ENCODE results near the gene RFFL.
"Not testable (repeated sequence)": the region's sequence is repeated elsewhere in the genome, so short reads cannot be mapped to it uniquely, and the experiment has no call there.

Gene RFFL

GRCh38 chr17:35063514-35064223, at the start of gene RFFL:
Gene RFFL, minus strand, starts transcription at chr17:35063707. Its CDS starts 37,154 bp downstream, at chr17:35026553.
- DNase-seq (ENCODE audit: low read depth in 2 of 2), result peak; percentile 78 to 84

GRCh38 chr17:35110791-35111190, 47.3 kb upstream of the RFFL start:
- DNase-seq (ENCODE audit: low read depth in 2 of 2), result not testable (repeated sequence)

GRCh38 chr17:35104844-35105450, 41.4 kb upstream of the RFFL start:
- no peak for DNase-seq (ENCODE audit: low read depth in 2 of 2)

- no peak for DNase-seq (ENCODE audit: low read depth in 2 of 2)
Measured at GRCh38 chr17:35103271-35103670, 39.8 kb upstream of the RFFL start.

GRCh38 chr17:35101725-35102124, 38.2 kb upstream of the RFFL start:
- DNase-seq (ENCODE audit: low read depth in 2 of 2), result no peak

GRCh38 chr17:35101036-35101435, 37.5 kb upstream of the RFFL start:
- no peak for DNase-seq (ENCODE audit: low read depth in 2 of 2)

GRCh38 chr17:35099908-35100307, 36.4 kb upstream of the RFFL start:
- no peak for DNase-seq (ENCODE audit: low read depth in 2 of 2)

GRCh38 chr17:35097776-35098175, 34.3 kb upstream of the RFFL start:
- DNase-seq (ENCODE audit: low read depth in 2 of 2), result no peak

- DNase-seq (ENCODE audit: low read depth in 2 of 2), result no peak
Measured at GRCh38 chr17:35095741-35096140, 32.2 kb upstream of the RFFL start.

- DNase-seq (ENCODE audit: low read depth in 2 of 2), result no peak
Measured at GRCh38 chr17:35094902-35095301, 31.4 kb upstream of the RFFL start.

- DNase-seq (ENCODE audit: low read depth in 2 of 2), result not testable (repeated sequence)
Measured at GRCh38 chr17:35090707-35091106, 27.2 kb upstream of the RFFL start.

- DNase-seq (ENCODE audit: low read depth in 2 of 2), result peak; percentile 40 to 48
Measured at GRCh38 chr17:35089586-35090296, 26.2 kb upstream of the RFFL start.

GRCh38 chr17:35088881-35089585, 25.5 kb upstream of the RFFL start:
- peak; percentile 75 to 86 for DNase-seq (ENCODE audit: low read depth in 2 of 2)

GRCh38 chr17:35088356-35088880, 24.9 kb upstream of the RFFL start:
- DNase-seq (ENCODE audit: low read depth in 2 of 2), result no peak

- peak in 1 of 2 donors; percentile 7 for DNase-seq (ENCODE audit: low read depth in 2 of 2)
Measured at GRCh38 chr17:35087731-35088355, 24.3 kb upstream of the RFFL start.

- no peak for DNase-seq (ENCODE audit: low read depth in 2 of 2)
Measured at GRCh38 chr17:35086931-35087573, 23.5 kb upstream of the RFFL start.

- DNase-seq (ENCODE audit: low read depth in 2 of 2), result no peak
Measured at GRCh38 chr17:35086164-35086563, 22.7 kb upstream of the RFFL start.

GRCh38 chr17:35084987-35085386, 21.5 kb upstream of the RFFL start:
- DNase-seq (ENCODE audit: low read depth in 2 of 2), result no peak

GRCh38 chr17:35083071-35083470, 19.6 kb upstream of the RFFL start:
- DNase-seq (ENCODE audit: low read depth in 2 of 2), result no peak

GRCh38 chr17:35082073-35082657, 18.7 kb upstream of the RFFL start:
- DNase-seq (ENCODE audit: low read depth in 2 of 2), result no peak

GRCh38 chr17:35081638-35082037, 18.1 kb upstream of the RFFL start:
- DNase-seq (ENCODE audit: low read depth in 2 of 2), result no peak

Data from stimulated activated CD8-positive, alpha-beta memory T cell treated with anti-CD3 and anti-CD28 coated beads, Interleukin-7, amount 100 ng/mL, for 4 hours (primary cell).